ENCODE data around the gene PIK3R3. TPM values are rescaled to one million over a fixed set of nuclear protein-coding genes. Genes with fewer than 3 reads are reported as not detected.

Gene PIK3R3
- total RNA-seq, 1 experiment from 2014 or later: 12.4 TPM

DNA sequence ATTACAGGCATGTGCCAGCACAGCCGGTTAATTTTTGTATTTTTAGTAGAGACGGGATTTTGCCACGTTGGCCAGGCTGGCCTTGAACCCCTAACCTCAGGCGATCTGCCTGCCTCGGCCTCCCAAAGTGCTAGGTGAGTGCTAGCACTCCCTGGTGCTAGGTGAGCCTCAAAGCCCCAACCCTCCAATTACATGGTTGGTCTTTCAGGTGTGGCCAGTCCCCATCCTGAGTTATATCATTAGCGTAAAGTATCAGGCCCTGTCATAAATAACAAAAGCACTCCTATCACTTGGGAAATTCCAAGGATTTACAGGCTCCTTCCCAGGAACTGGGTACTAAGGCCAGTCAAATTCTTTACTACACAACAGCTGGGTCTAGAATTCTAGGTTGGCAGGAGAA lies 138.0 kb downstream of the PIK3R3 start:
- DNase-seq: no peak
- Mint-ChIP-seq H3K9me3 (peaks cover 4 to 8% of the 10 kb centered on the region in 2 experiments; a peak in 3 of 5 replicates), H3K4me3 (no peak overlapping the region), H3K4me1 (peaks cover 5 to 9% of the 10 kb centered on the region in 2 experiments), H3K27me3 (ENCODE audit: low read depth) (no peaks in the 10 kb centered on the region), H3K36me3 (ENCODE audit: insufficient read depth in 1 of 3, low read depth in 3 of 3) (peaks cover 9 to 25% (median 12%) of the 10 kb centered on the region in 3 experiments), H3K27ac (no peak overlapping the region)
- TF ChIP-seq, protein P1, sequence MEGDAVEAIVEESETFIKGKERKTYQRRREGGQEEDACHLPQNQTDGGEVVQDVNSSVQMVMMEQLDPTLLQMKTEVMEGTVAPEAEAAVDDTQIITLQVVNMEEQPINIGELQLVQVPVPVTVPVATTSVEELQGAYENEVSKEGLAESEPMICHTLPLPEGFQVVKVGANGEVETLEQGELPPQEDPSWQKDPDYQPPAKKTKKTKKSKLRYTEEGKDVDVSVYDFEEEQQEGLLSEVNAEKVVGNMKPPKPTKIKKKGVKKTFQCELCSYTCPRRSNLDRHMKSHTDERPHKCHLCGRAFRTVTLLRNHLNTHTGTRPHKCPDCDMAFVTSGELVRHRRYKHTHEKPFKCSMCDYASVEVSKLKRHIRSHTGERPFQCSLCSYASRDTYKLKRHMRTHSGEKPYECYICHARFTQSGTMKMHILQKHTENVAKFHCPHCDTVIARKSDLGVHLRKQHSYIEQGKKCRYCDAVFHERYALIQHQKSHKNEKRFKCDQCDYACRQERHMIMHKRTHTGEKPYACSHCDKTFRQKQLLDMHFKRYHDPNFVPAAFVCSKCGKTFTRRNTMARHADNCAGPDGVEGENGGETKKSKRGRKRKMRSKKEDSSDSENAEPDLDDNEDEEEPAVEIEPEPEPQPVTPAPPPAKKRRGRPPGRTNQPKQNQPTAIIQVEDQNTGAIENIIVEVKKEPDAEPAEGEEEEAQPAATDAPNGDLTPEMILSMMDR (conservative IDR thresholded peaks at IDR 0.05): no peak
- Histone ChIP-seq H4K91ac (ENCODE audit: insufficient read length, low read depth, low read length) (no peak overlapping the region), H2AK5ac (ENCODE audit: insufficient read length, low read length) (no peak overlapping the region), H2AFZ (ENCODE audit: low read length) (no peak overlapping the region), H2BK20ac (ENCODE audit: low read depth, low read length, poor library complexity, severe bottlenecking) (no peak overlapping the region), H3K56ac (ENCODE audit: insufficient read length, low read depth, low read length) (no peak overlapping the region), H4K5ac (ENCODE audit: insufficient read length, low read depth, low read length) (no peak overlapping the region), H3K27ac (ENCODE audit: insufficient read length, low read depth, low read length) (no peak overlapping the region), H3K14ac (ENCODE audit: insufficient read depth, low read length) (no peak overlapping the region), H3K79me1 (ENCODE audit: insufficient read depth, low read depth, low read length, poor library complexity, severe bottlenecking) (no peaks in the 10 kb centered on the region), H3K23me2 (ENCODE audit: insufficient read length, low read depth, low read length, poor library complexity, severe bottlenecking) (no peaks in the 10 kb centered on the region), H2BK120ac (ENCODE audit: low read depth, low read length, poor library complexity, severe bottlenecking) (no peak overlapping the region), H4K20me1 (ENCODE audit: control insufficient read depth, insufficient read depth, insufficient read length) (no peaks in the 10 kb centered on the region), H3K4me2 (ENCODE audit: insufficient read depth, insufficient read length, low read length) (no peak overlapping the region), H3K23ac (ENCODE audit: insufficient read length, low read depth, low read length) (no peak overlapping the region), H3T11ph (ENCODE audit: low read length) (no peak overlapping the region), H2BK12ac (ENCODE audit: insufficient read length, low read depth, low read length) (no peak overlapping the region), H3K18ac (ENCODE audit: insufficient read length, low read depth, low read length) (no peak overlapping the region), H3K4me1 (ENCODE audit: insufficient read depth, low read length) (no peaks in the 10 kb centered on the region), H2BK15ac (ENCODE audit: low read depth, low read length) (no peak overlapping the region), H3K9ac (ENCODE audit: extremely low read depth, insufficient read length, low read length) (no peak overlapping the region), H3K79me2 (ENCODE audit: insufficient read depth, low read length) (no peaks in the 10 kb centered on the region; the same call in 1 of the 2 replicates), H3K9me3 (ENCODE audit: control insufficient read depth, low read depth, low read length) (no peaks in the 10 kb centered on the region), H3K4ac (ENCODE audit: low read depth, low read length) (no peak overlapping the region), H3K27me3 (ENCODE audit: insufficient read depth, low read length) (no peaks in the 10 kb centered on the region), H4K8ac (replicated peaks; ENCODE audit: insufficient read length, low read depth, low read length) (no peak overlapping the region), H2BK5ac (ENCODE audit: insufficient read length, low read length) (no peak overlapping the region)
- no CpG with 5 or more reads among the region's 6 CpGs for WGBS (ENCODE audit: extremely low coverage, insufficient read length, low lambda C conversion rate)

Other genes with a start within 250 kb of the PIK3R3 start
- gene TSPAN1, start 42.5 kb upstream of the PIK3R3 start, total RNA-seq (2021): not detected in 2 replicates
- gene P3R3URF, start 43.9 kb upstream of the PIK3R3 start, total RNA-seq (2021): not detected in 2 replicates
- 60.0 and 62.6 TPM in 2 replicates for gene POMGNT1, start 65.8 kb upstream of the PIK3R3 start, total RNA-seq (2021)
- gene LURAP1, start 70.7 kb upstream of the PIK3R3 start, total RNA-seq (2021): 3.0 TPM in 2 replicates
- gene RAD54L, start 115.1 kb upstream of the PIK3R3 start, total RNA-seq (2021): 43.4 and 46.8 TPM in 2 replicates
- gene LRRC41, start 171.0 kb upstream of the PIK3R3 start, total RNA-seq (2021): 59.4 and 62.6 TPM in 2 replicates
- 502 and 508 TPM in 2 replicates for gene UQCRH, start 171.1 kb upstream of the PIK3R3 start, total RNA-seq (2021)
- 17.5 and 20.4 TPM in 2 replicates for gene NSUN4, start 208.2 kb upstream of the PIK3R3 start, total RNA-seq (2021)

All from H9 (cell line).